VCaP (cell line): ENCODE measurements around the gene LTC4S.

Source experiments
- H3K27ac ChIP-seq: fragments of 450-650 bp; 2 replicates; pipeline ENCODE4 v1.5.1; 2017
- CTCF ChIP-seq: fragments of 450-650 bp; conservative IDR thresholded peaks from 2 replicates; pipeline ENCODE4 v1.5.1; 2017; ENCODE audit warnings: mild to moderate bottlenecking, moderate library complexity

LTC4S gene

DNA sequence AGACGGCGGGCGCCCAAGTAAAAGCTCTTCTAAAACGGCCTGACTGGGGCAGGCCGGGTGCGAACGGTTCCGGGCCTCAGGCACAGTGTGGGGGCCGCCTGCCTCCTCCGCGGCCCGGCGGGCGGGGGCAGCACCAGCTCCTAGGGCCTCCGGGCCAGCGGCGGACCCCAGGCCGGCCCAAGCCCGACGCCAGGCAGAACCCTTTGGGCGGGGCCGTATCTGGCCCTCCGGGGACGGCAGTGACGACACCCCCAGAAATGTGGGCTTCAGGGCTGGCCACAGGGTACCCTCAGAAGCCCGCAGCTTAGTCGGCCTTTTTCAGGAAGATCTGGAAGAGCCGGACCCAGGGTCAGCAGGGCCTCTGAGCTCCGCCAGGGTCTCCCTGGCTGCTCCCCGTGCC, 4.0 kb downstream of the LTC4S start:
- H3K27ac ChIP-seq = peak overlapping the region; percentile 99
- no peak for TF ChIP-seq CTCF

- no peak for TF ChIP-seq CTCF
- peak overlapping the region; percentile 99 for H3K27ac ChIP-seq
Measured at GRCh38 chr5:179798144-179798770, 4.5 kb downstream of the LTC4S start.

DNA sequence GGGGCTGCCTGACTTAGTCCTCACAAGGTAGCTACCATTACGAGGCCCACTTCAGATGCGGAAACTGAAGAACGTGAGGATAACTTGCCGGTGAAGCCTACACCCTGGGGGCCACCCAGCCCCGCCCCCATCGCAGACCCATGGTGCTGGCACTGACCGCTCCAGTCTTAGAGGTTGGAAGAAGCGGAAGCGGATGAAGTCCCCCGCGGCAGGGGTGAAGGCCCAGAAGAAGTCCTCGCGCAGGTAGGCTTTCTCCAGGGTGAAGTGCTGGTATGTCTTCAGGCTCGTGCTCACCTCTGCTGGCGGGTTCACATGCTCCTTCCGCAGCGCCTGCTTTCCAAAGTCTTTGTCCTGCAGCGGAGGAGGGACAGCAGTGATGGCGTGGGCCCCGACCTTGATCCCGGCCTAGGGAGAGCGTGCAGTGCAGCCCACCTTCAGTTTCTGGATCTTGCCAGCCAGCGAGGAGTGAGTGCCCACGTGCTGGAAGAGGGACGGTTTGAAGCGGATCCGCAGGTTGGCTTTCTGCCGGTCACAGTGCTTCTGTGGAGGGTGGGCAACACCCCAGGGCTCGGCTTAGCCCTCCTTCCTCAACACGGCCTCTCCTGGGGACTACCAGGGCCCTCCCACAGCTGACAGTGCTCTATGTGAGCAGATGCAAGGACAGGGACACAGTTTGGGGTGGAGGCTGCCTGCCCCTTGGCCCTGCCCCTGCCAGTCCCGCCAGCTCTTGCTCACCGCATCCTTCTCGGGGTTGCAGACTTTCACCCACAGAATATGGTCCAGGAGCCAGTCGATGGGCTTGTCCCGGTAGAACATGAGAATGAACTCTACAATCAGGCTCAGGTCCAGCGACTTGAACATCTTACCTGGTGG, 5.2 kb downstream of the LTC4S start:
- TF ChIP-seq CTCF = no peak

DNA sequence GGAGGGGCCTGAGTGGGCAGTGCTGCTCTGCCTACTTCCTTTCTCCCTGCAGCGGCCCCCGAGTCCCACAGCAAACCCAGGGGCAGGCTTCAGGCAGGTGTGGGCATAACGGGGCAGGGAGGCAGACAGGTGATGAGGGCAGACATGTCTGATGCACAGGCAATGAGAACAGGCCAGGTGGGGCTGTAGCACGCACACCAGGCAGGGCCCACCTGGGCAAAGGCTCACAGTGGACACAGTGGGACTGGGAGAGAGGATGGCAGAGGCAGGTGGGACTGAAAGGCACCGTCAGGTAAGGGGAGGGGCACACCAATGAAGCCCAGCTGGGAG, 5.8 kb downstream of the LTC4S start:
- TF ChIP-seq CTCF = no peak
- H3K27ac ChIP-seq = peak overlapping the region; percentile 31

More for the DNA sequence above, 5.2 kb downstream of the LTC4S start:
- H3K27ac ChIP-seq = peak overlapping the region; percentile 31

DNA sequence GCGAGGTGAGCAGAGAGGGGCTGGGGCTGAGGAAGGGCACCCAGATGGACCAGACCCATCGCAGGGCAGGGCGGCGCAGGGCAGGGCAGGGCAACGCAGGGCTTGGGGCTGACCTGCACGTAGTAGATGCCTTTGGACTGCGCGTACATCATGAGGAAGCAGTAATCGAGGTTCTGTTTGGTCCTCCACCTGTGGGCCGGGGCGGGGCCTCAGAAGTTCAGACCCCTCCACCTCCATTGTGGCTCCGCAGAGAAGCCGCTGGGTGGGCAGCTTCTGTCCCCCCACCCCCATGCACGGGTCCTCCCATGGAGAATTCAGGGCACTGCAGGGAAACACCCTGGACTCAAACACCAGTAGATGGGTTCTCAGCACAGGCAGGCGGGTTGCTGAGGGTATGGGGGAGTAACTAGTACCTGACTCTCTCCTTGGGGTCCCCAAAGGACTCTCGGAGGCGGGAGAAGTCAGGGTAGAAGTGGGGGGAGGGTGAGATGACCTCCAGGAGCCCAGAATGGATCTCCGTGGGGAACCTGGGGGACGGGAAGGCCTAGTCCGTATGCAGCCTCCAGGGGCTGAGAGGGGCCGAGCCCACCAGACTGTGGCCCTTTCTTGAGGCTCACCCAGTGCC, 6.4 kb downstream of the LTC4S start:
- no peak for TF ChIP-seq CTCF

GRCh38 chr5:179800696-179801201, 7.0 kb downstream of the LTC4S start:
- no peak overlapping the region for H3K27ac ChIP-seq
- no peak for TF ChIP-seq CTCF

More for the DNA sequence above, 6.4 kb downstream of the LTC4S start:
- peak overlapping the region; percentile 31 for H3K27ac ChIP-seq
